Stimulated activated CD4-positive, alpha-beta T cell treated with anti-CD3 and anti-CD28 coated beads, Interleukin-12 subunit alpha, Interleukin-12 subunit beta, amount 100 ng/mL, for 24 hours (primary cell): ENCODE data around the gene ABCA7.
"Not testable (repeated sequence)": the region's sequence is repeated elsewhere in the genome, so short reads cannot be mapped to it uniquely, and the experiment has no call there.

ENCODE experiments used
- DNase-seq, 2 experiments: peaks; one replicate each; pipeline ENCODE4 v3.0.0-alpha.2; 2020; ENCODE audit warnings: low read depth in 2 of 2

The ABCA7 gene

DNA sequence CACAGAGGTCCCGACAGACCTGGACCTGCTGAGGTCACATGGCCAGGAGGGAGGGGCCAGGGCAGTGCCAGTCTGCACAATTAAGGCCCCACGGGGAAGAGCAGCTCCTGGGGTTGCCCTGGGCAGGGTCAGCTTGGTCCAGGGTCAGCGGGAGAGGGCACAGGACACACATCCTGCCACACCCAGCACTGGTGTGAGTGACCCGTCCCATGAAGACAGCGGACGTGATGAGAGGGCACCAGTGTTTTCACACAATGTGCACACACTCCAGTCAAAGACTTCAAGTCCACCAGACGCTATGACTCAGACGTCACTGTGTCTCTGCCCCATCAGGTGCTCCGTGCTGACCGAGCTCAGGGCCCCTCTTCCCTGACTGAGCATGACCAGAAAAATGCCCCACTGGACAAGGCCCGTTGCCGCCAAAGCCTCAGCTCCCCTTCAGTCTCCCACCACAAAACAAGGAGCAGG lies 23.2 kb upstream of the ABCA7 start:
- no peak for DNase-seq

DNA sequence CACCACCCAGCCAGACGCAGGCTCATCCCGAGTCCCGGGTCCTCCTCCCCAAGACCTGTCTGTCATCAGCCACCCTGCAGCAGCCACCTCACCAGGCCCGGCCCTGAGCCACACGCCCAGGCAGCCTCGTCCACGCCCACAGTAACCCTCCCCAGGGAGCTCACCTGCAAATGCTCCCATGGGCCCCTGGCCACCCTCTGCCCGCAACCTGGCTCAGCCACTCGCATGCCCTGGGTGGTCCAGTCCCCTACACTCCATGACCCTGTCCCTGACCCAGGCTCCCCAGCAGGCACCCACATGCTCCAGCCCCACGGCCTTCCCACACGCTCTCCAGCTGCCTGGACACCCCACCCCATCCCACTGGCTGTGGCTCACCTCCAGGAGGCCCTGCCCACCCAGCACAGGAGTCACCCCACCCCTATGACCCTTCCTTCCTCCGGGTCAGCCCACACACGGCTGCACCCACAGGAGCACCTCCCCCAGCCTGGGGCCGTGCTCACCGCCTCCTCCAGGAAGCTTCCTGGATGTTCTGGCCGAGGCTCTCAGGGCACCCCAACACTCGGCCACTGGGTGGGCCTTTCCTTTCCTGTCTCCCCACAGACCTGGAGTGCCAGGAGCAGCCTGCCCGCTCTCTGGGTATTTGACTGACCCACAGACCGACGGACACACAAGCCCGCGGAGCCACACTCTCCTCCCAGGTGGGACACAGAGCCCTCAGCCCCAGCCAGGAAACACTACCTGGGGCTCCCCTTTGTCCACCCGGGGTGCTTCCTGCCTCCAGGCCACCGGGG lies 22.6 kb upstream of the ABCA7 start:
- DNase-seq, result no peak

DNA sequence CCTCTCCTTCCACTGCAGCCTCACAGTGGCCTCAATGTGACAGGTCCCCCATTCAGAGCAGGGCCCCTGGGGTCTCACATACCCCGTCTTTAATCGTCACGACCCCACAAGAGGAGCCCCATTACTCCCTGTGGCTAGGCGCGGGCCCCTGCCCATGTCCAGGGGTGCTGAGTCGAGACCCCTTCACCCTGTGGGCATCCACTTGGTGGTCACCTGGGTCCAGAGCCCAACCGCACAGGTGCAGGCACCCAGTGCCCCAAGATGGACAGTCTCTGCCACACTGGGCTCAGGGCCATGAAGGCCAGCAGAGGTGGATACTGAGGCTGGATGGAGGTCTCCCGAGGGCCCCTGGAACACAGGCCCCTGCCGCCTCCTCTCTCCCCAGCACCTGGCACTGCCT lies 22.0 kb upstream of the ABCA7 start:
- DNase-seq, result no peak

DNA sequence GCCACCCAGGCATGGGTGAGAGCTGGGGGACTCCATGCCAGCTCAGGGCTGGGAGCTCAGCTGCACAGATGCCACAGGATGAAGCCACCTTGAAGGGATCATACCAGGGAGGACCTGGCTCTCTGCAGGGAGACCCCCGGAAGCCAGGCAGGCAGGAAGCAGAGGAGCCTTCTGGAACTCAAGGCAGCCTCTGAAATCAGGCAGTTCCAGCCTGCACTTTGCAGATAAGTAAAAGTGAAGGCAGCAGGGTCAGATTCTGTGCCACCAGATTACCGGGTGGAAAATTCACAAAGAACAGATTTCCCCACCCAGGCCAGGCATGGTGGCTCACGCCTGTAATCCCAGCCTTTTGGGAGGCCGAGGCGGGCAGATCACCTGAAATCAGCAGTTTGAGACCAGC lies 21.5 kb upstream of the ABCA7 start:
- no peak for DNase-seq

DNA sequence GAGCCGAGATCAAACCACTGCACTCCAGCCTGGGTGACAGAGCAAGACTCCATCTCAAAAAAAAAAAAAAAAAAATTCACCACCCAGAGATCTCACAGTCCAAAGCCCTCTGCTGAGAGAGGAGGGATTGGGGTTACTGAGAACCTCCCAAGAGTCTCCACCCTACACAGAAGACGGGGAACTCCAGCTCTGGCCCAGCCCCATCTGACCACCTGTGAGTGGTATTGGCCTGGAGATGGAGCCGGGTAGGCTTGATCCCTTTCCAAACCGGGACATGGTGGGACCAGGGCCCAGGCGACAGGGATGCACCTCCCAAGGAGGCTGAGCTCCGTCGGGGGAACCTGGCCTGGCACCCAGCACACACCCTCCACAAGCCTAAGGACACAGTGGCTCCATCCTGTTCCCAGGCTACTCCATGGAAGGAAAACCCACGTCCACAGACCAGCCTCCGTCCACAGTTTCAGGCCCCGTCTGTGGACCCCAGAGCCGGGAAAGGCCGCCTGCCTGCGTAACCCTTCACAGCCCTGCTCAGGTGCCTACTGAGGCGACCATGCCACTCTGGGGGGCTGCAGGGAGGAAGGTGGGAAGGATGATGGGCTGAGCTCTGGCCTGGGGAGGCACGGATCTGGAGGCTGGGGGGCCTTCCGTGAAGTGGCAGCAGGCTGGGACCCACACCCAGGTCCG lies 20.8 kb upstream of the ABCA7 start:
- DNase-seq, result no peak

DNA sequence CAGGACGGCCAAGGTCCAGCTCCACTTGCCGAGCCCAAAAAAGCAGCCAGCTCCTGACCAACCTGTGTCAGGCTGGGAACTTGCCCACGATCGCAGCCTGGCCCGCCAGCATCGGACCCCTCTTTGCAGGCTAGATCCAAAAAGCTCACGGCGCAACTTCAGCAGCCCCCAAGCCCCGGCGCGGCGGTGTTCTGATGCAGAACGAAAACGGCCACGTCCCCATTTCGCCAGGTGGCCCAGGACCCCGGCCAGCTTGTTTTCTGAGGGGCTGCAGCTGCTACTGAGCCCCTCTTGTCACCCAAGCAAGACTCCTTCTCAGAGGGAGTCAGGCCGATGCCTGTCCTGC lies 20.3 kb upstream of the ABCA7 start:
- no peak for DNase-seq

DNA sequence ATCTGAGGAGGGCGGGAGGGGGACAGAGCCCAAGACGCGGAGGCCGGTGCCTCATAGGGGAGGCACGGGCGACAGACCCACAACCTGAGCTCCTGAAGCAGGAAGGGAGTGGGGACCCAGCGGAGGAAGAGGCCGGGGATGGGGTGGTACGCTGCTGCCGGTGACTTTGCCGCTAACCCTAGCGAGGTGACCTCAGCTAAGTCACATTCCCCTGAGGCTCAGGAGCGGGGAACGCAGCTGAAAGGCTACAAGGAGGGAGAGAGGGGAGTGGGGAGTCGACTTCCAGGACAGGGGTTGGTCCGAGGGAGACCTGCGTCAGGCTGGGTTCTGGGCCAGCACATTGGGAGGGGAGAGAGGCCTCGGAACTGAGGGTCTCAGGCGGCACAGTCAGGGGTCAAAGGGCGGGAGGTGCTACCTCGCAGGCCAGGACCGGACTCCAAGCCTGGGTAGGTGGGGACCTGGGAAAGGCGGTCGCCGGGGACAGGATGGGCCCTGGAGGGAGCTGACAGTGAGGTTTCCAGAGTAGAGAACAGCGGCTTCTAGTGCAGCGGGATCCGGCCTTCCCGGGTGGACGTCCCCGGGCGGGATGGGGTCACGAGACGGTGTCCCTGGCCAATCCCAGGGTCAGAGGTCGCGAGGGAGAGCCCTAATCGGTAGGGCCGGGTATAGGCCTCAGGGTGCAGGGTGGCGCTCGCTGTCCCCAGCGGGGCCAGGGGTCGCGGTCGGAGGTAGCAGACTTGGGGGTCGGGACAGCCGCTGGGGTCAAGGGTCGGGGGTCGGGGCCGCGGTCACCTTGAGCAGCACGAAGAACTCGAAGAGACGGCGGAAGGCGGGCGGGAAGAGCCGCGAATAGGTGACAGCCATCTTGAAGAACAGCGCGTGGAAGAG lies 19.7 kb upstream of the ABCA7 start:
- no peak for DNase-seq

DNA sequence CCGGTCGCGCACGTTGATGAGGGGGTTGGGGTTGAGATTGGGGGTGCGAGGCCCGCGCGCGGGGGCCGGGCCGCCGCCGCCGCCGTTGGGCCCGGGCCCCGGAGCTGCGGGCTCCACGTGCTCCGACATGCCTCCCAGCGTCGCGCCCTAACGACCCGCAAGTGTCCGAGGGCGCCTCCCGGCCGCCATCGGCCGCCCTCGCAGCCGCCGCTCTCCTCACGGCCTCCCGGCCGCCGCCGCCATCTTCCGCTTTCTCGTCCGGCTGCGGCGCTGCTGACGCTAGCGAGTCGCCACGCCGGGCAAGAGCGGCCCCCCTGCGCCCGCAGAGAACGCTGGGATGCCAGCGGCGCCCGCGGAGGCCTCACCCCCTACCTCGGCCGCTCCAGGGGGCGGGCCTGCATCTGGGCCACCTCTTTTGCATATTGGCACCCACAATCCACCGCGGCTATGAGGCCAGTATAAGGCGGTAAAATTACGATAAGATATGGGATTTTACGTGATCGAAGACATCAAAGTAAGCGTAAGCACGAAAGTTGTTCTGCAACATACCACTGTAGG lies 19.0 kb upstream of the ABCA7 start, which contains the start of gene TMEM259:
Gene TMEM259, minus strand, starts transcription at position 256 of the 558 bp plus-strand sequence. Its CDS starts 127 bp downstream, at position 129.
- peak; percentile 92 to 94 for DNase-seq

DNA sequence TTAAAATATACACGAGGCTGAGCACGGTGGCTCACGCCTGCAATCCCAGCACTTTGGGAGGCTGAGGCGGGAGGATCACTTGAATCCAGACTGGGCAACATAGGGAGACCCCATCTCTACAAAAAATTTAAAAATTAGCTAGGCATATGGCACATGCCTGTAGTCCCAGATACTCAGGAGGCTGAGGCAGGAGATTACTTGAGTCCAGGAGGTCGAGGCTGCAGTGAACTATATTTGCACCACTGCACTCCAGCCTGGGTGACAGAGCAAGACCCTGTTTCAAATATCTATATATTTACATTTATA lies 16.1 kb upstream of the ABCA7 start:
- DNase-seq, result not testable (repeated sequence)

DNA sequence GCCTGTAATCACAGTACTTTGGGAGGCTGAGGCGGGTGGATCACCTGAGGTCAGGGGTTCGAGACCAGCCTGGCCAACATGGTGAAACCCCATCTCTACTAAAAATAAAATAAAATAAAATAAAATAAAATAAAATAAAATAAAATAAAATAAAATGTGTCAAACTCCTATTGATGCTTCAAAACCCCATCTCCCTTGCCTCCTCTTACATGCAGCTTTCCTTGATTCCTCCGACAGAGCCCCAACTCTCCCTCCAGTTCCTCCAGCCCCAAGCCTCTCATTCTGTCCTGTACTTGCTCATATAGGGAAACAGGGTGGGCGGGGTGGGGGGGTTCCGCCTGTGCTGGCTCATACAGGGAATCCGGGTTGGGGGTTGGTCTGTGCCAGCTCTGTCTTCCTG lies 14.8 kb upstream of the ABCA7 start:
- DNase-seq, result not testable (repeated sequence)

DNA sequence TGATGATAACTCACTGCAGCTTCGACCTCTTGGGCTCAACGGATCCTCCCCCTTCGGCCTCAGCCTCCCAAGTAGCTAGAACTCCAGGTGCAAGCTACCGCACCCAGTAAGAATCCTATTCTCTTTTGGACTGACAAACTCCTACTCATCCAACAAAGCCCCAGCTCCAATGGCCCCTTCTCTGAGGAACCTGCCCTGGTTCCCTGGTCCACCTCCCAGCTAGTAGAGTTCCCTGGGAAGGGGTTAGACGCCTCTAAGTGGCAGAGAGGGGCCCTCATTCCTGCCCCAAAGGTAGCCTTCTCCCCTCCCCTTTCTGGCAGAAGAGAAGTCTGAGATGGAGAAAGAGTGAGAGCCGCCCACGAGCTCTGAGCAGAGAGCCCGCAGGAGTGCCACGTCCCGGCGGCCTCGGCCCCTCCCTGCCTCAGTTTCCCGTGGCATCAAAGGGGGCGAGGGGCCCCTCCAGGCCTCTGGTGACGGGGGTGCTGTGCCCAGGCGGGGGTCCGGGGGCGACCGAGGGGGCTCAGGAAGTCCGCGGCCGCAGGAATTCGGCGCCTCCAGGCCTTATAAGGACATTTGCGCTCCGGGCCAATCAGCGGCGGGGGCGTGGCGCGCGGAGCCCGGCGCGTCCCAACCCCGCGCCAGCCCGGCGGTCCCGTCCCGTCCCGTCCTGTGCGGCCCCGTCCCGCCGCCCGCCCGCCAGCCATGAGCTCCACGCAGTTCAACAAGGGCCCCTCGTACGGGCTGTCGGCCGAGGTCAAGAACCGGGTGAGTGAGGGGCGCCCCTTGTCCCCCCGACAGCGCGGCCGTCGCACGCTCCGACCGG lies 13.7 kb upstream of the ABCA7 start, which contains the start of gene CNN2:
Gene CNN2, plus strand, starts transcription at position 649 of the 823 bp plus-strand sequence. Its CDS starts 54 bp downstream, at position 703.
- peak in 1 of 2 experiments; percentile 64 for DNase-seq

DNA sequence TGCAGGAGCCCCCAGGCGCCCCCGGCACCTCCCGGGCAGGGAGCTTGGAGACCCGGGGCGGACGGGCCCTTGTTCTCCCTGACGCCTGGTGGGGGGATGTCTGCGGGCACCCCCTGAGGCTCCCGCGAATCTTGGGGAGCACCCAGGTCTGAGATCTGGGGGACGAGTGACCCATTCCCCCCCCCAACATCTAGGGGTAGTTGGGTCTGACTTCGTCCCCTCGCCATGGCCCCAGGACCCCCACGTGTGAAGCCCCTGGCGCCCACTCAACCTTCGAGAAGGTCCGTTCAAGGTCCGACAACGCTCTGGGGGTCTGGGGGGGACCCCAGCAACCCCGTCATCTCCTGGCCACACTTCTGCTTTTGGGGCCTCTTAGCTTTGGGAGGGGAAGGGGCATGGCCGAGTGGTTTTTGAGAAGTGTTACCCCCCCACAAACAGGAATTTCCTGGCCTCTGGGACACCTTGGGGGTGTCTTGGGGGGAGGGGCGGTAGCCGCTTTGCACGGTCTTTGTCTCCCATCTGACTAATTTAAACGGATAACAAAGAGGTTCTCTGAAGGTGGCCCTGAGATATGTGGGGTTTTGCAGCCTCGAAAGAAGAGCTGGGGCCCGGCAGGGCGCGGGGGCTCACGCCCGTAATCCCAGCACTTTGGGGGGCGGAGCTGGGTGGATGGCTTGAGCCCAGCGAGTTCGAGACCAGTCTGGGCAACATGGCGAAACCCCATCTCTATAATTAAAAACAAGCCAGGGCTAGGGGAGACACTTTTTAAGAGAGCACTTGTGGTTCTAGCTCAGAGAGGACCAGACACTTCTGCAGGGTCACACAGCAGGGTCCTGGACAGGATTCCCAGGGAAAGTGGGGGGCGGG lies 12.9 kb upstream of the ABCA7 start:
- DNase-seq, result no peak

DNA sequence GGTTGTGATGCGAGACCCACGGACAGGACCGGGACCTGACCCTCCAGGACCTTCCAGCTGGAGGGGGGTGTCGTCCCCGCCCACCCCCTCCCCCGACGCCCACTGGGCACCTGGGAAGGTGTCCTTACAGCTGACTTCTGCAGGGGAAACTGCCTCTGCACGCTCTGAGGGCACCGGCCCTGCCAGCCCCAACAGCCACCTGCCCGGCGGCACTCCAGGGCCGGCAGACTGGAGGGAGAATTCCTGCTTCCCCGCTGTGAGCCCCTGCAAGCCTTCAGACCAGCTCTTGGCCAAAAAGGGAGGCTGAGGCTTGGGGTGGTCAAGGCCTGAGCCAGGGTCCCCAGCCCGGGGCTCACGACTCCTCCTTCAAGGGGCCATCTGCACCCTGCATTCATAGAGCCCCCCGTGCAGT lies 12.3 kb upstream of the ABCA7 start:
- no peak for DNase-seq

DNA sequence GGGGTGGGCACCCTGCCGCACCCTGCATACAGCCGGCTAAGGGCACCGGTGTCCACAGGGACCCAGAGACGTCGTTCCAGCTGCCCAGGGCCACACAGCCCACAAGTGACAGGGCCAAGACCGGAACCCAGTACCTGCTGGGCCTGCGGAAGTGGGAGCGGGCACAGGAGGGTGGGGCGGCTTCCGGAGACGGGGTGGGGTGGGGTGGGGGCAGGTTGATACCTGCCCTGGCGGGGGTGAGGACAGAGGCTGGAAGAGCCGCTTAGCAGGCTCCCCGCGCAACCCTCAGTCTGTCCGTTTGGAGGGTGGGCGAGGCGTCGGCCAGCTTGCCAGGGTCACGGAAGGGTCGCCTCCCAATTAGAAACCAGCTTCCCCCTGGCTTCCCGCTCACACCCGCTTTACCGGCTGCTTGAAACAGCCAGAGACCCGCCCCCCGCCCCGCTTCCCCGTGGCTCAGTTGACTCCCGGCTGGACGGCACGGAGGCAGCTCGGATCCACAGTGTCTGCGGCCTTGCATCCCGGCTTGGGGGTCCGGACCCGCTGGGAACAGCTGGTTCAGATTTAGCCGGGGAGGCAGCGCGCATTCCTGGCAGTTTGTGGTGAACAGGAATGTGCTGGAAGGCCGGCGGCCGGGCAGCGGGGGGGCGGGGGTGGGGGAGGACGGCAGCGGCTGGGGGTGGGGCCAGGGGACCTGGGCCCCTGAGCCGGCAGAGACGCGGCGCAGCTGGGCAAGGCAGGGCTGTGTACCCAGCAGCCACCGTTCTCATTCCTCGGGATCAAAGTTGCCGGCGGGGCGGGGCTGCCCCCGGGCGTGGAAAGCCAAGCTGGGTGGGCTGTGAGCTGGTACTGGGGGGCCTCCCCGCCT lies 11.6 kb upstream of the ABCA7 start:
- DNase-seq, result no peak

DNA sequence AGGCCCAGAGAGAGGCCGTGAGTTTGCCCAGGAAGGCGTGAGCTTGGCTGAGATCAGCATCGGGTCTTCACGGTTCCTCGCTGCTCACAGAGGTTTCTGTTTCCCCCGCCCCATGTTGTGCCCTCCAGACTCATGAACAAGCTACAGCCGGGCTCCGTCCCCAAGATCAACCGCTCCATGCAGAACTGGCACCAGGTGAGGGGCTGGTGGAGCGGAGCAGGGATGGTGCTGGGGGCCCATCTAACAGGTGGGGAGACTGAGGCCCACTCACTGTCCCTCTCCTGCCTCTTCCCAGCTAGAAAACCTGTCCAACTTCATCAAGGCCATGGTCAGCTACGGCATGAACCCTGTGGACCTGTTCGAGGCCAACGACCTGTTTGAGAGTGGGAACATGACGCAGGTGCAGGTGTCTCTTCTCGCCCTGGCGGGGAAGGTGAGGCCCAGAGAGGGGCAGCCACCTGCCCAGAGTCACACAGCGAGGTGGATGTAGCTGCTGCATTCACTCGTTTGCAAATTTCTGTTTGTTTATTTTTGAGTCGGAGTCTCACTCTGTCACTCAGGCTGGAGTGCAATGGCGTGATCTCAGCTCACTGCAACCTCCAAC lies 7.5 kb upstream of the ABCA7 start:
- DNase-seq, result no peak

DNA sequence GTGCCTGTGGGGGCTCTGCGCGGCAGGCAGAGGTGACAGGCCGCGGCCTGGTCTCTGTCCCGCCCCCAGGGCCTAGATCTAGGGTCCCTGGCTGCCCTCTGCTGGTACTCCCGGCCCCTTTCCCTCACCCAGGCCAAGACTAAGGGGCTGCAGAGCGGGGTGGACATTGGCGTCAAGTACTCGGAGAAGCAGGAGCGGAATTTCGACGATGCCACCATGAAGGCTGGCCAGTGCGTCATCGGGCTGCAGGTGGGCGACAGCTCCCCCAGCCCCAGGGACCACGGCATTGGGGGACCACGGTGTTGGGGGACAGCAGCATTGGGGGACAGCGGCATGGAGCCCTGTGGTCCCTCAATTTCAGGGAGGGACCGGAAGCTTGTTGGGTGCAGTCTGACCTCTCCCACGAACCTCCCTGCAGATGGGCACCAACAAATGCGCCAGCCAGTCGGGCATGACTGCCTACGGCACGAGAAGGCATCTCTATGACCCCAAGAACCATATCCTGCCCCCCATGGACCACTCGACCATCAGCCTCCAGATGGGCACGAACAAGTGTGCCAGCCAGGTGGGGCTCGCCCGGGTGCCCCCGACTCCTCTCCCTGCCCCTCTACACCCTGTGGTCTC lies 3.8 kb upstream of the ABCA7 start:
- no peak for DNase-seq

DNA sequence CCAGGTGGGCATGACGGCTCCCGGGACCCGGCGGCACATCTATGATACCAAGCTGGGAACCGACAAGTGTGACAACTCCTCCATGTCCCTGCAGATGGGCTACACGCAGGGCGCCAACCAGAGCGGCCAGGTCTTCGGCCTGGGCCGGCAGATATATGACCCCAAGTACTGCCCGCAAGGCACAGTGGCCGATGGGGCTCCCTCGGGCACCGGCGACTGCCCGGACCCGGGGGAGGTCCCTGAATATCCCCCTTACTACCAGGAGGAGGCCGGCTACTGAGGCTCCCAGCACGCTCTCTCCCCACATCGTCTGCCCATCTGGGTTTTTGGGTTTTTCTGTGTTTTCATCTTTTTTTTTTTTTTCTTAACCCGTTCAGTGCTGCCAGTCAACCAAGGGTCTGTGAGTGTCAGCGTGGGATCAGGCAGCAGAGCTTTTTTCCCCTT lies 2.3 kb upstream of the ABCA7 start:
- no peak for DNase-seq

DNA sequence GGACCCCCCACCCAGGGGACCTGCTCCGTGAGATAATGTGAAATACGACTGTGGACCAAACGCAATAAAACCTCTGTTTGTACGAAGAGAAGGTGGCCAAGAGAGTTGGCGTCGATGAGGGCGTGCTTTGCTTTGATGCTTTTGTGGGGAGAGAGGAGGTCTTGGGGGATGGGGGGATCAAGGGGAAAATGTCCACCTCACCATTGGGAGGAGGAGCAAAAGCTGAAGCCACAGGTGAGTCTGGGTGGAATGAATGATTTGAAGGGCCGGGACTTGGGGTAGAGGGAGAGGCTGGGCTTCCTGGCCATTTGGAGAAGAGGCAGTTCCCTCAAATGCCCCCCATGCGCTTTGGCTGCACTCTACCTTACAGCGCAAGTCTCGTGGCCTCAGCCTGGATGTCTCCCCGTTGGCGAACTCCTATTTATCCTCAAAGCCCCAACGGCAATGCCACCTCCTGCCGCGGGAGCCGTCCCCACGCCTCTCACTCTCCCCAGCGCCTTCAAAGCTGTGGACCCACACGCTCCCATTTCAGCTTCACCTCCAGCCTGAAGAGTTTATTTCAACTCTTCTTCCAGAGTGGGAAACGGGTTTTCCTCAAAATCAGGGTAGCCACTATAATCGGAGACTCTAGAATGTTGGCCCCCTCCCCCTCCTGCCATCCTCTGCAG lies 795 bp upstream of the ABCA7 start:
- no peak for DNase-seq
